ENCODE data around the gene CUL2. TPM values are rescaled to one million over a fixed set of nuclear protein-coding genes. Genes with fewer than 3 reads are reported as not detected.
"Not testable (repeated sequence)": the region's sequence is repeated elsewhere in the genome, so short reads cannot be mapped to it uniquely, and the experiment has no call there.

Gene CUL2
- polyA plus RNA-seq, 3 donors from 2014 or later = 15.8 to 34.2 (median 33.2) TPM

DNA sequence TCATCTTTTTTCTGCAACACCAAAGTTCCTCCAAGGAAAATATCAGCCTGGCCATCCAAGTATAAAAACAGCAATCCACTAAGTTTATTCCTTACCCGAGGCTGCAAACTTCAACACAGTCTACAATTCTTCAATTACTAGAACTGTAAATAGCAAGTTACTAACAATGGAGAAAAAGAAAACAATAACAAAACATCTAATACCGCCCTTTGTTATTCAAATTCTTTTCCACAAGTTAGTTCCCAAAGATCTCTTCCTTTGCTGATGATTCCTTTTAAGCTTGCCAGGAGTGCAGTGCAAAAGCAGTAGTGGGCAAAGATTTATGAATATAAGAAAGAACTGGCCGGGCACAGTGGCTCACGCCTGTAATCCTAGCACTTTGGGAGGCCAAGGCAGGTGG is 86.2 kb downstream of the CUL2 start:
- H3K27ac Mint-ChIP-seq = peak overlapping the region in 1 of 6 donors; percentile 55
- no peaks in the 10 kb centered on the region for H3K4me1 Mint-ChIP-seq
- no peak for DNase-seq
- peaks cover 5 to 10% (median 8%) of the 10 kb centered on the region in 3 donors for H3K36me3 Mint-ChIP-seq
- H3K9me3 Mint-ChIP-seq = no peaks in the 10 kb centered on the region
- H3K4me3 Mint-ChIP-seq = no peak overlapping the region
- no peaks in the 10 kb centered on the region for H3K27me3 Mint-ChIP-seq (ENCODE audit: low read depth in 3 of 3)

DNA sequence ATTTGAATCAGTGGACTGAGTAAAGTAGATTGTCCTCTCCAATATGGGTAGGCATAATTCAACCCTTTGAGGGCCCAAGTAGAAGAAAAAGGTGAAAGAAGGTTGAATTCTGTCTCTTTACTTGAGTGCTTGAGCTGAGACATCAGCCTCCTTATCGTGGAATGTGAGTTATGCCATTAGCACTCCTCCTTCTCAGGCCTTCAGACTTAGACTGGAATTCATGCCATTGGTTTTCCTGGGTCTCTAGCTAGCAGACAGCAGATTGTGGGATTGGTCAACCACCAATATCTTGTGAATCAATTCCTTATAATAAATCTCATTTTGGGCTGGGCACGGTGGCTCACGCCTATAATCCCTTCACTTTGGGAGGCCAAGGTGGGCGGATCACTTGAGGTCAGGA is 89.2 kb downstream of the CUL2 start:
- H3K27ac Mint-ChIP-seq = no peak overlapping the region
- no peak for DNase-seq
- no peaks in the 10 kb centered on the region for H3K4me1 Mint-ChIP-seq
- H3K4me3 Mint-ChIP-seq = no peak overlapping the region
- peaks cover 6 to 11% (median 9%) of the 10 kb centered on the region in 3 donors for H3K36me3 Mint-ChIP-seq
- peaks cover 0 to 3% (median 0%) of the 10 kb centered on the region in 3 donors for H3K27me3 Mint-ChIP-seq (ENCODE audit: low read depth in 3 of 3)
- H3K9me3 Mint-ChIP-seq = no peaks in the 10 kb centered on the region

DNA sequence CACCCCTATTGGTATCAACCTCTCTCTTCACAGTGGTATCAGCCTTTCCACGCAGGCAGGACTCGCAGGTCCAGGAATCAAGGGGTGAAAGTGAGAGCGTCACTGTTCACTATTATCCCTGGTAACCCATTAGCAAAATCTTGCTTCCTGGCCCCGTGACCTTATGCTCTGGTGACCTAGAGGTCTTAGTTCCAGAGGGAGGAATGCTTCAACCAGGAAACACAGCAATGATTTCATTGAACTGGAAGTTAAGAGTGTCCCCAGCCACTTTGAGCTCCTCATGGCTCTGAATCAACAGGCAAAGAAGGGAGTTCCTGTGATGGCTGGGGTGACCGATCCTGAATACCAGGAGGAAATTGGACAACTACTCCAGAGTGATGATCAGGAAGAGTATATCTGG is 90.6 kb downstream of the CUL2 start:
- H3K36me3 Mint-ChIP-seq = peaks cover 4 to 11% (median 6%) of the 10 kb centered on the region in 3 donors
- no peak overlapping the region for H3K4me3 Mint-ChIP-seq
- H3K4me1 Mint-ChIP-seq = no peaks in the 10 kb centered on the region
- H3K9me3 Mint-ChIP-seq = no peaks in the 10 kb centered on the region
- no peak for DNase-seq
- H3K27ac Mint-ChIP-seq = no peak overlapping the region
- H3K27me3 Mint-ChIP-seq (ENCODE audit: low read depth in 3 of 3) = peaks cover 0 to 4% (median 3%) of the 10 kb centered on the region in 3 donors

DNA sequence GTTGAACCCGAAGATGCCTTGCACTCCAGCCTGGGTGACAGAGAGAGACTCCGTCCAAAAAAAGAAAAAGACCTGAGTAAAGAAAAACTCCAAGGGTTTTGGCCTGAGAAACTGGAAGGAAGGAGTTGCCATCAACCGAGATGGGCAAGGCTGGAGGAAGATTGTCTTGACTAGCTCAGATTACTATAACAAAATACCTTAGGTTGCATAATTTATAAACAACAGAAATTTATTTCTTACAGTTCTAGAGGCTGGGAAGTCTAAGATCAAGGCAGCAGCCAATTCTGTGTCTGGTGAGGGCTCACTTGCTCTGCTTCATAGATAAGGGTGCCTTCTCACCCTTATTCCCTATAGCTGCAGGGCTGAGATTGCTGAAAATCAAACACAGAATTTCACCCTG is 91.2 kb downstream of the CUL2 start:
- Mint-ChIP-seq H3K9me3 (no peaks in the 10 kb centered on the region), H3K27me3 (ENCODE audit: low read depth in 3 of 3) (peaks cover 0 to 4% (median 3%) of the 10 kb centered on the region in 3 donors), H3K27ac (no peak overlapping the region), H3K4me3 (no peak overlapping the region), H3K4me1 (no peaks in the 10 kb centered on the region), H3K36me3 (peaks cover 4 to 10% (median 4%) of the 10 kb centered on the region in 3 donors)
- no peak for DNase-seq

DNA sequence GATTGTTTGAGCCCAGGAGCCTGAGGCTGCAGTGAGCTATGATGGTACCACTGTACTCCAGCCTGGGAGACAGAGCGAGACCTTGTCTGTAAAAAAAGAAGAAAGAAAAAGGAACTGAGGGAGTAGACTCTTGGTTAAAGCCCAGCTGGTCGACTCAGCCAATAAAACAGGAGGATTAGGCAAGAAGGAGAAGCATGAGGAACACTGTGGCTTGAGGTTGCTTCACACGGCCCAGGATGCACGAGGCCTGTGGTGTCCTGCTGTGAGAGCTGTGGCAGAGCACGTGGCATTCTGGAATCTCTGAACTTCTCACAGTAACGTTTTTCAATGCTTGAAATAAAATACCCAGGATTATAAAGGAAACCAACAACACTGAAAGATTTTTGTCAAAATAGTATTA is 93.3 kb downstream of the CUL2 start:
- H3K9me3 Mint-ChIP-seq = no peaks in the 10 kb centered on the region
- H3K4me3 Mint-ChIP-seq = no peak overlapping the region
- DNase-seq = no peak
- H3K27ac Mint-ChIP-seq = no peak overlapping the region
- H3K36me3 Mint-ChIP-seq = peaks cover 4% of the 10 kb centered on the region in 3 donors
- no peaks in the 10 kb centered on the region for H3K4me1 Mint-ChIP-seq
- H3K27me3 Mint-ChIP-seq (ENCODE audit: low read depth in 3 of 3) = peaks cover 0 to 4% (median 3%) of the 10 kb centered on the region in 3 donors

DNA sequence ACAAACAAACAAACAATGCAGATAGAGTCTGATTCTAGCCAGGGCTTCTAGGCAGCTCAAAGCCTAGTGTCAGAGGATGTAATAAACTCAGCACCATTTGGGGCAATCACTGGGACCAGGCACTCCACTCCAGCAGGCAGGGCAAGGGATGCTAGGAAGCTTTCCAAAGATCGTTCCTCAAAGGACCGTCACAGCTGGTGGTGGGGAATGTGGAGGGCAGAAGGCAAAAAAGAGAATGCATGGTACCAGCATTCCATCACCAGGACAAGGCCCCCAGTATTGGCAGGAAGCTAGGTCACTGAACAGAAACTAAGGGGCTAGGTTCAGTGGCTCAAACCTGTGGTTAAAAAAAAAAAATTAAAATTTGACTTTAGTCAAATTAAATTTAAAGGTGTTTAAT is 94.2 kb downstream of the CUL2 start:
- Mint-ChIP-seq H3K9me3 (no peaks in the 10 kb centered on the region), H3K27ac (no peak overlapping the region), H3K27me3 (ENCODE audit: low read depth in 3 of 3) (peaks cover 0 to 4% (median 3%) of the 10 kb centered on the region in 3 donors), H3K36me3 (peaks cover 4% of the 10 kb centered on the region in 3 donors), H3K4me1 (no peaks in the 10 kb centered on the region), H3K4me3 (no peak overlapping the region)
- no peak for DNase-seq

DNA sequence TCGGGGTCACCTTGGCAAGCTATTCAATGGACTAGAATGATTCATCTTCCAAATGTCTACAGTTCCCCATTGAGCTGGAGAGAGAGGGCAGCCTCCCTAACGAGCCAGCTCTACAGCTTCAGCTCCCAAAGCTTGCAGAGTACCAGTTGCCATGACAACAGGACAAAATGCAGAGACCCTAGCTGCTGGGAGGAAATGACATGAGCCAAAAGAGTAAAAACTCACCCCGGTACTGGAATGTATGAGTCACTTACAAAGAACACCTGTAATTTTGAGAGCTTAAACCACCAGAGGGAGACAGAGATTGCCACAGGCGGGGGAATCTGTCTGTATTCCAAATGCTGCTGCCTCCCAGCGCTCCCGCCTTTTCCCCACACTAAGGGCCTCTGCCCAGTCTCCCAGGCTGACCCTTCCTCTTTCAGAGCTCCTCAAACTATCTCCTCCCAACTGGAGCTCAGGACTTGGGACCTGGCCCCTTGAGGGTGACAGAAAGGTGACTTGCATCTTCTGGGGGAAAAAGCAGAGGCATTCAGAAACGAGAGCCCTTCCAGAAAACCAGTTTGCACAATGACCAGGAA is 95.5 kb downstream of the CUL2 start:
- peaks cover 4% of the 10 kb centered on the region in 3 donors for H3K36me3 Mint-ChIP-seq
- peak overlapping the region in 1 of 6 donors; percentile 5 for H3K27ac Mint-ChIP-seq
- peak in 2 of 3 donors; percentile 3 to 31 for DNase-seq
- H3K4me1 Mint-ChIP-seq = no peaks in the 10 kb centered on the region
- H3K4me3 Mint-ChIP-seq = no peak overlapping the region
- peaks cover 0 to 7% (median 4%) of the 10 kb centered on the region in 3 donors for H3K27me3 Mint-ChIP-seq (ENCODE audit: low read depth in 3 of 3)
- no peaks in the 10 kb centered on the region for H3K9me3 Mint-ChIP-seq

DNA sequence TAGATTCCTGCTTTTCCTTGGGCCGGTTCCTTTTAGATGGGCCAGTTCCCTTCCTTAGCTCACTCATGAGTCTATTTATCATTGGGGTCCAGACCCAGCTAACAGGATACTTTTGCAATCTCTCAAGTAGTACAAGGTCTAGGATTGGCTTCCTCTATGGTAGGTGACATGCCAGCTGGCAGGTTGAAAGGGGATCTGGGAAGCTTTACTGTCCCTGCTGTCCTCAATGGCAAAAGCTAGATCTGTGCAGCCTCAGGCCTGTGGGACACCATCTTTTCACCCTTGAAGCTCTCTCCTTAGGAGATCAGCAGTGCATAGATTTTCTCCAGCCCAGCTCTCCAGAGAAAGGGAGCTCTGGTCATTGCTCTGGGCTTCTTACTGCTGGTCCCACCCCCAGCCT is 96.4 kb downstream of the CUL2 start:
- no peaks in the 10 kb centered on the region for H3K9me3 Mint-ChIP-seq
- peaks cover 0 to 7% (median 4%) of the 10 kb centered on the region in 3 donors for H3K27me3 Mint-ChIP-seq (ENCODE audit: low read depth in 3 of 3)
- H3K36me3 Mint-ChIP-seq = peaks cover 4% of the 10 kb centered on the region in 3 donors
- H3K4me3 Mint-ChIP-seq = no peak overlapping the region
- no peak overlapping the region for H3K27ac Mint-ChIP-seq
- DNase-seq = no peak
- no peaks in the 10 kb centered on the region for H3K4me1 Mint-ChIP-seq

DNA sequence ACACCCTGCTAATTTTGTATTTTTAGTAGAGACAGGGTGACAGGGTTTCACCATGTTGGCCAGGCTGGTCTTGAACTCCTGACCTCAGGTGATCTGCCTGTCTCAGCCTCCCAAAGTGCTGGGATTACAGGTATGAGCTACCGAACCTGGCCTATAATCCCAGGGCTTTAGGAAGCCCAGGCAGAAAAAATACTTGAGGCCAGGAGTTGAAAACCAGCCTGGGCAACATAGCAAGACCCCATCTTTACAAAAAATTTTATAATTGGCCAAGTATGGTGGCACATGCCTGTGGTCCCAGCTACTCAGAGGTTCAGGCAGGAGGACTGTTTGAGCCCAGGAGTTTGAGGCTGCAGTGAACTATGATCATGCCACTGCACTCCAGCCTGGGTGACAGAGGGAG is 99.0 kb downstream of the CUL2 start:
- H3K4me3 Mint-ChIP-seq; H3K27me3 Mint-ChIP-seq (ENCODE audit: low read depth in 3 of 3); H3K4me1 Mint-ChIP-seq; H3K9me3 Mint-ChIP-seq; H3K27ac Mint-ChIP-seq; DNase-seq; H3K36me3 Mint-ChIP-seq: not testable (repeated sequence)

DNA sequence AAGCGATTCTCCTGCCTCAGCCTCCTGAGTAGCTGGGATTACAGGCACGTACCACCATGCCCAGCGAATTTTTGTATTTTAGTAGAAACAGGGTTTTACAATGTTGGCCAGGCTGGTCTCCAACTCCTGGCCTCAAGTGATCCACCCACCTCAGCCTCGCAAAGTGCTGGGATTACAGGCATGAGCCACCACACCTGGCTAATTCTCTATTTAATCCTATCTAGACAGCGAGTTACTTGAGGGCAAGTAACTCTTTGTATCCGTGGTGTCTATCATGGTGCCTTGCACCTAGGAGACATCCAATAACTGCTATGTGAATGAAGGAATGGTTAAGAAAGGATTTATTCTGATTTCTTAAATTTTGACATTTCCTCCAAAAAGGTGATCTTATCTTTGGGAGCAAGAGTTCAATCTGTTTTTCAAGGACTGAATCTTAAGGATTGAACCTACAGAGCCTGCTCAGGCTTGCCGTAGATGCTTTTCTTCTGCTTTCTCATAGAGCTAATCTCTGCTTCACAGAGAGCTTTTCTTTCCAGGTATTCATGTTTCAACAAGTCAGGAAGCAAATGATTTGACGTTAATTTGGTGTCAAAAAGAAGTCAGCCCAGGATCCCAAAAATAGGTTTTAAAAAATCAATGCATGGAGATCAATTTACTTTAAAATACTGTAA is 101.6 kb downstream of the CUL2 start:
- no peak for DNase-seq
- H3K27ac Mint-ChIP-seq = no peak overlapping the region
- H3K9me3 Mint-ChIP-seq = peaks cover 0 to 27% (median 7%) of the 10 kb centered on the region in 6 donors
- no peak overlapping the region for H3K4me3 Mint-ChIP-seq
- no peaks in the 10 kb centered on the region for H3K4me1 Mint-ChIP-seq
- H3K36me3 Mint-ChIP-seq = peaks cover 0 to 5% (median 5%) of the 10 kb centered on the region in 3 donors
- peaks cover 2 to 7% (median 5%) of the 10 kb centered on the region in 3 donors for H3K27me3 Mint-ChIP-seq (ENCODE audit: low read depth in 3 of 3)

DNA sequence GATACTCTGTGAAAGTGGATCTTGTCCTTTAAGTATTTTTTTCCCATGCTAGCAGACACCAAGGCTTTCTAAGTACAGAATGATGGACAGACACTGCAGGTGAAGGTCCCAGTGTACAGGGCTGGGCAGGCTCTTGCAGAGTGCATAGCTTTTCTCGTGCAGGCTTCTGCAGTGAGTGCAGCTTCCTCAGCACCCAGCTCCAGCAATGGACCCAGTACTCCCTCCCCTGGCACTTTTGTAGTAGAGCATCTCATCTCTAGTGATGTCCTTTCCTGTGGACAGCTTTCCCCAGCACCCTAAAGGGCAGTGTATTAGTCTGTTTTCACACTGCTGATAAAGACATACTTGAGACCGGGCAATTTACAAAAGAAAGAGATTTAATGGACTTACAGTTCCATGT is 104.3 kb downstream of the CUL2 start:
- Mint-ChIP-seq H3K4me3 (no peak overlapping the region), H3K27ac (no peak overlapping the region), H3K9me3 (peaks cover 0 to 27% (median 7%) of the 10 kb centered on the region in 6 donors), H3K4me1 (no peaks in the 10 kb centered on the region), H3K27me3 (ENCODE audit: low read depth in 3 of 3) (peaks cover 2 to 7% (median 5%) of the 10 kb centered on the region in 3 donors), H3K36me3 (peaks cover 0 to 5% (median 5%) of the 10 kb centered on the region in 3 donors)
- no peak for DNase-seq

DNA sequence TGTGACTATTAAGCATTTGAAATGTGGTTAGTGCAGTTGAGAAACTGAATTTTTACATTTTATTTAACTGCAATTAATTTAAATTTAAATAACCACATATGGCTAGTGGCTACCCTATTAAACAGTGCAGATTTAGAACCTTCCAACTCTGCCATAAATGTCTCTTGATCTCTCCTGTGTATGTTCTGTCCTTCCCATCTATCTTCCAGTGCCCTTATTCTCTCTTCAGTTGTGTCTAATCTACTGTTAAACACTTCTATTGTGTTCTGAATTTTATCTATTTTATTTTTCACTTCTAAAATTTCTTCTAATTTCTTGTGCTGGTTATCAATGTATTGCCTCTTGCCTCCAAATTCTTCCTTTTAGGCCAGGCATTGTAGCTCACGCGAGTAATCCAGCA is 105.0 kb downstream of the CUL2 start:
- no peak for DNase-seq
- Mint-ChIP-seq H3K36me3 (peaks cover 0 to 5% (median 5%) of the 10 kb centered on the region in 3 donors), H3K27me3 (ENCODE audit: low read depth in 3 of 3) (peaks cover 2 to 6% (median 5%) of the 10 kb centered on the region in 3 donors), H3K27ac (no peak overlapping the region), H3K4me1 (no peaks in the 10 kb centered on the region), H3K9me3 (peaks cover 0 to 27% (median 7%) of the 10 kb centered on the region in 6 donors), H3K4me3 (no peak overlapping the region)

DNA sequence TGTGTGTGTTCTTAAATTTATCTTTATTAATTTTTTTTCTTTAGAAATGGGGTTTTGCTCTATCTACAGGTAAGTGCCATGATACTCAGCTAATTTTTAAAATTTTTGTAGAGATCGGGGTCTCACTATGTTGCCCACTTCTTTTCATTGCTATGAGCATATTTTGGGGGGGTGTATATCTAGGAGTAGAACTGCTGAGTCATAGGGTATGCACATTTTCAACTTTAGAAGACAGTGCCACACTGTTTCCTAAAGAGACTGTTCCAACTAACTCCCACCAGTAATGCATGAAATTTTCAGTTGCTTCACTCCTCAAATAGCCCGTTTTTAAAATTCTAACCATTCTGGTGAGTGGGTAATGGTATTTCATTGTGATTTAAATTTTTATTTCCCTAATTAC is 108.3 kb downstream of the CUL2 start:
- Mint-ChIP-seq H3K9me3 (peaks cover 0 to 27% (median 7%) of the 10 kb centered on the region in 6 donors), H3K4me3 (no peak overlapping the region), H3K27me3 (ENCODE audit: low read depth in 3 of 3) (peaks cover under 1 to 8% (median 2%) of the 10 kb centered on the region in 3 donors), H3K4me1 (no peaks in the 10 kb centered on the region), H3K36me3 (peaks cover 3 to 5% (median 5%) of the 10 kb centered on the region in 3 donors), H3K27ac (no peak overlapping the region)
- no peak for DNase-seq

DNA sequence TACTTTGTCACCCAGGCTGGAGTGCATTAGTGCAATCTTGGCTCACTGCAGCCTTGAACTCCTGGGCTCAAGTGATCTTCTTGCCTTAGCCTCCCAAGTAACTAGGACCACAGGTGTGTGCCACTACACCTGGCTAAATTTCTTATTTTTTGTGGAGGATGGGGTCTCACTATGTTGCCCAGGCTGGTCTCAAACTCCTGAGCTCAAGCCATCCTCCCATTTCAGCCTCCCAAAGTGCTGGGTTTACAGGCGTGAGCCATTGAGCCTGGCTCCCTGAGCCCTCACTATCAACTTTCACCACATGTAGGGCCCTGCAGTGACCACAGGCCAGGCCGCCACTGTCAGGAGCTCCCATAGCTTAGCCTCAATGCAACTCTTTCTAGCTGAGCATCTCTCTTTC is 110.2 kb downstream of the CUL2 start:
- H3K27ac Mint-ChIP-seq = no peak overlapping the region
- H3K4me3 Mint-ChIP-seq = no peak overlapping the region
- peaks cover 6 to 15% (median 9%) of the 10 kb centered on the region in 6 donors for H3K9me3 Mint-ChIP-seq
- H3K36me3 Mint-ChIP-seq = peaks cover 1 to 3% (median 2%) of the 10 kb centered on the region in 3 donors
- H3K4me1 Mint-ChIP-seq = peaks cover 0 to 3% of the 10 kb centered on the region in 2 donors
- H3K27me3 Mint-ChIP-seq (ENCODE audit: low read depth in 3 of 3) = peaks cover 0 to 5% (median 2%) of the 10 kb centered on the region in 3 donors
- no peak for DNase-seq
